T-helper 2 cell treated with Interferon-gamma antibody and Interleukin-4, amounts not matched to agents 100 ng/mL and 5 ng/mL, for 36 hours (primary cell): ENCODE data around the gene CISD2. TPM values are rescaled to one million over a fixed set of nuclear protein-coding genes. Genes with fewer than 3 reads are reported as not detected.

Experiments used
- intact Hi-C: fragments of 100-400 bp; cut with micrococcal nuclease; formaldehyde crosslinking; loops from one replicate; pipeline ENCODE4 v1.15.1; 2023
- total RNA-seq: library from RNA; stranded (reverse); gene quantifications from 2 replicates; pipeline ENCODE4 v1.2.3, GENCODE V29; 2022

The CISD2 gene, protein sequence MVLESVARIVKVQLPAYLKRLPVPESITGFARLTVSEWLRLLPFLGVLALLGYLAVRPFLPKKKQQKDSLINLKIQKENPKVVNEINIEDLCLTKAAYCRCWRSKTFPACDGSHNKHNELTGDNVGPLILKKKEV
- 54.7 and 54.9 TPM in 2 replicates for total RNA-seq

DNA sequence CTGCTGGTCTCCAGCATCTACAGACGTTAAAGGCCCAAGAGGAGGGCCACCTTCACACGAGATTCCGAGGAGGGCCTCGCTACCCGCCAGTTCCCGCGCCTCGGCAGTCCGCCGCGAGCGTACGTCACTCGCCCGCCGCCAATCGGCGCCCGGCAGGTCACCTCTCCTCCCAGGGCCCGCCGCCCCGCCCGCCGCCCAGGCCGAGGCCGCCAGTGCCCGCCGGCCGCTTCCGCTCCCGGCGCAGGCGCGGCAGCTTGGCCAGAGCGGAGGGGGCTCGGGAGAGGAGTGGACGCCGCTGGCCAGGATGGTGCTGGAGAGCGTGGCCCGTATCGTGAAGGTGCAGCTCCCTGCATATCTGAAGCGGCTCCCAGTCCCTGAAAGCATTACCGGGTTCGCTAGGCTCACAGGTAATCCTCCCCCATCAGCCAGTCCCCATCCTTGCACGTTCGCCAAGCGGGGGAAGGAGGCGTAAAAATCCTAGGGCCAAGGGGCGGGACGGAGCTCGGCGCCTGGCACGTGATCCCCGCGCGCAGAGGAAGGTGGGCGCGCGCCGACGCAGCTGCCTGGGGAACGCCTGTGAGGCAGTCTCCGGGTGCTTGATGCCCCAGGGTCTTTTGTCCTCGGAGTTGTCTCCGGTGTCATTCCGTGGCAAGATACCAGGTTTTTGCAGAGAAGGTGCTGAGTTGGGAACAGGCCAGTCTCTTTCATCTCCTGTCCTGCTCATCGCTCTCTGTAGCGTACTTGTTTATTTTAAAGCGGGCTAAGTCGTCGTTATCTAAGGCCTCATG is at the start of gene CISD2:
TSS of gene CISD2 (plus strand) at position 212 of the 788 bp plus-strand sequence. CDS start at position 305, 93 bp downstream.
- intact Hi-C loops, result loop anchor here (1.0 to 5.0 kb wide), 11 partner anchors 42 to 1522 kb away; partner anchors contain the start of genes BDH2, PPP3CA, SLC39A8 and SLC9B1

DNA sequence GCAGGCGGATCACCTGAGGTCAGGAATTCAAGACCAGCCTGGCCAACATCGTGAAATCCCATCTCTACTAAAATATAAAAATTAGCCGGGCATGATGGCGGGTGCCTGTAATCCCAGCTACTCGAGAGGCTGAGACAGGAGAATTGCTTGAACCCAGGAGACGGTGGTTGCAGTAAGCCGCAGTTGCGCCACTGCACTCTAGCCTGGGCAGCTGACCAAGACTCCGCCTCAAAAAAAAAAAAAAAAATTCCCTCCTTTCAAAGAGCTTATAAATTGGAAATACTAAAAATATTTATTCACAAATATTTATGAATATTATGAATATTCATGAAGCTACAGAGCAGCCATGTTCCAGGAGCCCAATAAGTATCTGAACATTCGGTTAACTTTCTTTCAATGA is 49.7 kb upstream of the CISD2 start:
- intact Hi-C loops, result loop anchor here (1.0 kb wide), 1 partner anchor 8 kb away; the partner anchor contains the start of gene UBE2D3

DNA sequence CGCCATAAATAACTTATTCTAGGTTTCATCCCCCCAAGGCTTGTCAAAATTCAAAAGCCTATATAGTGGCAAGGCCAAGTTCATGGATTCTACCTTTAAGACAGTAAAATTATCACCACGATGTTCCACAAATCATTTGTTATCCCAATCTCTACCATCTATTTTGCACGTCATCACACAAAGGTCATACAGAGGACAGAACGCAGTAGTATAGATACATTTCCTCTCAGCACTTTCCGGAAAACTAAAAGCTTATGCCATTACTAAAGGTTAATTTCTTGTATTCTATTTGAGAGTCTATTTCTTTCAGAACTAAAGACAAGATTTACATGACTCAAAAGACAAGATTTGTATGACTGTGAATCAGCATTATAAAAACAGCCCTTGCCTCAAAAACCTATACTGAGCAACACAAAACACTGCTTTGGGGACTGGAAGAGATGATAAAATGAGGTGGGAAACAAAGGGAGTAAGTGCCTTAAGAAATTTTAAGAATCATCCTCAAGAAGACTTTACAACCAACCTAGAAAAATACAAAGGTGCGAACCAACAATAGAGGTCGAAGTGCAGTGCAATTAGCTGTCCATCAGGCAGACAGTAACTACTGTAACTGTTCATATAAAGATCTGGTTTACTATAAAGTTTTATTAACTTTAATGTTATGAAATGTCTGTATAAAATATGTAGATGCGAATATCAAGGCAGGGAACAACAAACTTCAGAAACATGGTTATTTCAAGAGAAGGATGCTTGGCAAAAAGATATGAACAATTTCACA is 49.0 kb upstream of the CISD2 start:
- intact Hi-C loops, result loop anchor here (1.0 kb wide), 1 partner anchor 8 kb away; the partner anchor contains the start of gene UBE2D3

DNA sequence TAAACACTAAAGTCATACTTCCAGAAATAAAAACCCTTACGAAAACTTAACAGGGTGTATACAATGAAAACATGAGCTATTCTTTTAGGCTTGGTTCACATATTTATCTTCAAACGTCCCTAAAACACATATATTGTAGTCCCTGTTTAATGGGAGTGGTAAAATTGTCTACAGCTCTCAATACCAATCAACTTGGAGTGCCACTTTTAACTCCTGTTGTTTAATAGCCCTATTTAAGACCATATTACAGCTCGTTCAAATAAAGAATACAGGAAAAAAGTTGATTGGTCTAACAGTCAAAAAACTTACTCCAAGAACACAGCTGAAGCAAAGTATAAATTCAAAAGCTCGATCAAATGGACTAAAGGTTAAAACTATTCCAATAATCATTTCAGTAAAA is 45.3 kb upstream of the CISD2 start:
- intact Hi-C loops, result loop anchor here (2.0 kb wide), 1 partner anchor 17 kb away; no protein-coding TSS in a partner anchor

DNA sequence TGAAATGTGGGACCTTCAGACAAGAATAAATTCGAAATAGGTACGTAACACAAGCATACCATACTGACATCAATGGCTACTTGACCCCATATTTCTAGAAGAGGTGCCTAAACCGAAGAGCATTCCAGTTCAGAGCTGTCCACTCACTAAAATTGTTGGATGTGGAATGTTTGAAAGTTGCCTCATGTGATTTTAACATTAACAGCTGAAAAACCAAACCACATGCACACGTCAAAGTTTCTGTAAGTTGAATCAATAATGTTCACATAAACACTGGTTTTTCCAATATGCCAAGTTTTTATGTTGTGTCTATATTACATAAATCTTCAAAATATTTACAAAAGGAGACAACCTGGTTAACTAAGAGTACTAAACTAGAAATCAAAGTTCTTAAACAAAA is 44.9 kb upstream of the CISD2 start:
- intact Hi-C loops, result loop anchor here (2.0 kb wide), 1 partner anchor 17 kb away; no protein-coding TSS in a partner anchor

DNA sequence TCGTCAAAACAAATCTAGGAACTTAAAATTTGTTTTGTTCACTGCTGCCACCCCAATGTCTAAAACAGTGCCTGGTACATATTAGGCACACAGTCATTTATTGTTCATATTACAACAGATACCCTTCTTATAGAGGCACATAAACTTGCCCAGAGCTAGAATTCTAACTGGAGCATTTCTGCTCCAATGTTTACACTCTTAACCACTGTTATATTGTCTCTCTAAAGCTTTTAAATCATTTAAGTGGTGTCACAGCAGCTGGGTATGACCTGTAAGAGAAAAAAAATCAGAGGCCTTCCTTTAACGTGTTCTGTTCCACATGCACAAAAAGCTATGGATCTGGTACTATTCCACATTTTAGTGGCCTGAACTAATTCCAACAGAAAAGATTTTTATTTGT is 44.4 kb upstream of the CISD2 start:
- intact Hi-C loops, result no loop called here

DNA sequence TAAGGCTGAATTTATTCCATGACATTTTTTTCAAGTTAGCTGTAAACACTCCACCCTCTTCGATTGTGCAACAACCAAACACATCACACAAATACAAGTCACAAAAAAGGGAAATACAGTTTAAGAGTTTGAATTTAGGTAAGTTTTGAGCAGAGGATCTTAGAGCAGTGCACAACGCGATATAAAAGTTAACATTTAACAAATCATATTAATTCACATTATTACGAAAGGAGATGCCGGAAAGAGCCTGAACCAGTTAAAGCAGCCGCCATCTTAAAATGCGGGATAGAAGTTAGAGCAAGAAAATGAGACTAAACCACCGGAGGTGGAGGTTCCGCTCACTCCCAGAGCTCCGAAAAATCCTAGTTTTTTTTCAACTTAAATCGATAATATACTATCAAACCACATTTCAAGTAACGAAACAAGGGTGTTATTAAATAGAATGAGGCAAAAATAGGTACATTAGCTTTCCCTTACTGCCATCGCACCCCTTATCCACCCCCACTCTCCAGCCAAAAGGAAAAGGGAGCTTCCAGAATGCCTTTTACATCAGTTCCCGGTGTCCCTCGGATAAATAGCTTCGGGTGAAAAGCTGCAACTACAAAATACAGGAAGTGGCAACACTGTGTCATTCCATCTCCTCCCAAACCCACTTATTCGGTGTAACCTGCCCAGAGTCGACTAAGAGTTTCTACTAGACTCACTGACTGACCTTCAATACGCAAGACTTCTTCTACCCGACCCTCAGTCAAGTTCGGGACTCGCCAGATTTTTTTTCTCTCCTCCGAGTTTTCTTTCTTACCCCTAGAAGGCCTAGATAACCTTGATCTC is 43.3 kb upstream of the CISD2 start:
- intact Hi-C loops, result loop anchor here (2.0 to 5.0 kb wide), 5 partner anchors 162 to 378 kb away; partner anchors contain the start of genes CENPE and SLC9B2

DNA sequence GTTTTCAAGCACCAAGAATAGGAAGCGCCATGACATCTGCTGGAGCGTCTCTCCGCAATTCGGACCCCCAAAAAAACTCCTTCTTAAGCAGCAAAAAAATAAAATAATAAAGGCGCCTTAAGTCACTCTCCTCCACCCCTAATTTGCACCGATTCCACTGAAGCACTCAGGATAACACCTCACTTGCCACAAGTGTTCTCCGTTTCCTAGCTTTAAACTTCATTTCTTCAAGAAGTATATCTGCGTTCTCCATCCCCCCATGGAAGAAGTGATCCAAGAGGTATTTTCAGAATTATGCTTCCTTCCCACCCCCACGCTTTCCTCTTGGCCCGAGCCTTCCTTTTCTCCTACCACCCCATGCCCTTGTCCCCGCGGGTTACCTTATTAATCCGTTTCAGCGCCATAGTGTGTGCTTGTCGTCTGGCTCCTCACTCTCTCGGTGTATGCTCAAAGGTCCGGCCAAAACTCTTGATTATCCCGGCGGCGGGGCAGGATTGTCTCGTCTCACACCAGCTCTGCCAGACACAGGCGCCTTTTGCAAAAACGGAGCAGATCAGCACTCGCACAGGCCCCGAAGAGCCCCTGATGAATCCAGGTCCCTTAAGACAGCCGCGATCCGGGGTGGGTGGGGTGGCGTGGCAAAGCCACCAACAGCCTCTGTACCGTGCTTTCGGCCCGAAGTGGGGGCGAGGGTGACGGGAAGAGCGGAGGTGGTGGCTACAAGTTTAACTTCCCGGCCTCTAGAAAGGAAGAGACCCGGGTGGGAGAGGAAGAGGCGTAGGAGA is 42.5 kb upstream of the CISD2 start:
- intact Hi-C loops, result loop anchor here (2.0 to 5.0 kb wide), 5 partner anchors 161 to 379 kb away; partner anchors contain the start of genes CENPE and SLC9B2

DNA sequence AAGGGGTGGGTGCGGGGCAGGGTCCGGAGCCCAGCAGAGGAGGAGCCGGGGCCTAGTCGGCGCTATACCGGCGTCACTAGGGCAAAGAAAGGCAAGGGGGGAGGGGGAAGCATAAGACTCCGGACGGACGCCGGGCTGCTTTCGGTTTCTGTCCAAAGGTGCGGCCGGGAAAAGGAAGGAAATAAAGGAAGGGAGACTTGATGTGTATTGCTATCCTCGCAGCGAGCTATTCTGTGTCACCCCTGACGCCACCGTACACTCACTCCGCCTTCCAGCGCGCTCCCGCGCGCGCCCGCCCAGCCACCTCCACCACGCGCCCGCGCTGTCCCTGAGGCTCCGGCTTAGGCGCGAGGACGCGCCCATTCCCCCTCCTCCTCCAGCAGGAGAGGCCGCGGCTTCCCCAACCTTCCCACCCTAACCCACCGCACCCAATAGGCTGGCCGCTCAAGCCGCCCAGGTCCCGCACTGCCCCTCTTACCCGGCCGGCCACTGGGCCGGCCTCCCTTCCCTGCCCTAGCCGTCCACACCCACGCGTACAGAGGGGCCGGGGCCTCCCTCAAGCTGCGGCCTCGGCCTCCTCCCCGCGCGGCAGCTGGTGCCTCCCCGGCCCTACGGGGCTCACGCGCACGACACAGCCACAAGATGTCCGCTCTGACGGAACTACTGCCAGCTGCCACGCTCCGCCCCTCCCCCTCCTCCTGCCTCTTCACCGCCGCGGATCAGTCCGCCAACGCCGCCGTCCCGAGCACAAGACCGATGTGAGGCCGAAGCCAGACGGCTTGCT is 41.7 kb upstream of the CISD2 start, which contains the start of gene UBE2D3:
TSS of gene UBE2D3 (minus strand) at position 662 of the 784 bp plus-strand sequence. CDS start 1,043 bp downstream, outside the sequence.
- intact Hi-C loops, result loop anchor here (1.0 to 5.0 kb wide), 11 partner anchors 8 to 1480 kb away; partner anchors contain the start of genes CENPE, CISD2, MANBA and PPP3CA

DNA sequence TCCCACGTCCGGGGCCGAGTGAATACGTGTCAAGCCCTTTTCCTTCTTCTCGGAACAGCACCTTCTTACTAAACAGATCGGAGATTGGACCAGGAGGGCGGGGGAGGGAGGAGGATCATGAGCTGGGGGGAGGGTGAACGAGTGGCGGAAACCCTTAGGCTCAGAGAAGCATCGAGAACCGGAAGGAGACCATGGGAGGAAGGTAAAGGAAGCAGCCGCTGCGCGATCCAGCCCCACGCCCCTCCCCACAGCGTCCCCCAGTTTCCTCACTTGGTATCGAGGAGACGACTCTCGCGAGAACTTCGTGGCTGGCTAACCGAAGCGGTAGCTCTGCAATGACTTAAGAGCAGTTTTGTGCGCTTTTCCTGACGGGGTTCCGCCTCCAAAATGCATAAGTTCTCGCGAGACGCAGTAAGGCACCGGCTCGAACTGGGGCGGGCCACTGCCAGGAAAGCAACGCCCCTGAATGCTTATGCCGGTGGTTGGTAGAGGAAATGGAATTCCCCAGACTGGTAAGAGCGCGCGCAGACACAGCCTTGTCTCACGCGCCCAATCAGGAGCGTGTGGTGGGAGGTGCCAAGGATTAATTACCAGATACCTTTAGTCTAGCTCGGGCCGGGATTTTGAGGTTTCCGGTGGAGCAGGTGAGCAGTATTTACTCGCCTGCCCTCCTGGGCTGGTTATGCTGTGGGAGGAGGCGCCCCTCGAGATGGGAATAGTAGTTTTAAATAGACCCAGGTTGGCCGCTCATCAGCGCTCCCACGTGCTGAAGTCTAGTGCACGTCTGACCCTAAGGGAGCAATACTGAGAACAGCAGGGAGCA is 40.9 kb upstream of the CISD2 start:
- intact Hi-C loops, result loop anchor here (1.0 to 5.0 kb wide), 16 partner anchors 9 to 1481 kb away; partner anchors contain the start of genes BDH2, CENPE, CISD2 and MANBA

DNA sequence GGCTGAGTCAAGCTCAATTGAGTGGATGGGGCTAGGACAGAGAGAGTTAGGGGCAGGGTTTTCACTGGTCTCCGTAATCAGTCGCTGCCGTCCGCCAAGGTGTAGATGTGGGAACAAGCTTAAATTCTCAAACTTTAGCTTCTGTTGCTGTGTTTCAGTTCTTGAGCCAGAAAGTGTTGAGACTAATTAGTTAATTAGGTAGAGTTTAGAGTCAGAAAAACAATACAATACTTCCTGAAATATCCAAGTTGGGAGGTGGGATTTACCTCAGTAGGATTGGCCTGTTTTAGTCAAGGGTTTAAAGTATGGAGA is 40.3 kb upstream of the CISD2 start:
- intact Hi-C loops, result loop anchor here (1.0 to 5.0 kb wide), 9 partner anchors 36 to 381 kb away; partner anchors contain the start of genes BDH2, CENPE and SLC9B1

DNA sequence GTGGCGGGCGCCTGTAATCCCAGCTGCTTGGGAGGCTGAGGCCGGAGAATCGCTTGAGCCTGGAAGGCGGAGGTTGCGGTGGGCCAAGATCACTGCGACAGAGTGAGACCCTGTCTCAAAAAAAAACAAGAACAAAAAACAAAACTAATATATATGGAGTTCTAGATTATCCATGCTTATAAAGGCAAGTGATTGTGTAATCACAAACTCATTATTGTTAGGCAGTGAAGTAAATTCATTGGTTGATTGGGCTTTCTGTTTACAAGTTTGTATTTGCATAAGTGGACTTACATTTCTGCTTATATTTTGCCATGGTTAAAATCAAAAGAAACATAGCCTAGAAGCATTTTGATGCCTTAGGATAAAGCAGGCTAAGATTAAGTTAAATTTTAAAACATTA is 39.0 kb upstream of the CISD2 start:
- intact Hi-C loops, result loop anchor here (2.0 to 5.0 kb wide), 5 partner anchors 157 to 383 kb away; partner anchors contain the start of gene CENPE

DNA sequence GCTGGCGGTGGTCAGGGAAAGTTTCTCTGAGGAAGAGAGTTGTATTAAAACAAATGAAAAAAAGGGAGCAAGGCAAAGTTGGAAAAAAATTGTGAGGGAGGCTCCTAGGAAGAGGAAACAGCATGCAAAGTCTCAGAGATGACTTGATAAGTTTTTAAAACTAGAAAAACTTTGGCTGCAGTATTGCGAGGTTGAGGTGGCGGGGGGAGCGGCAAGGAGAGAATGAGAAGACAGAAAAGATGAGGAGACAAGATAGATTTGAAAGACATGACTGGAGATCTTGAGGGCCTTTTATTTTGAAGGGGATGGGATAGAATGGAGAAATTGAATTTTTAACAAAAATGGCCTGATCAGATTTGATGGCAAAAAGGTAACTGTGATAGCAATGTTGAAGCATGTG is 36.7 kb upstream of the CISD2 start:
- intact Hi-C loops, result no loop called here

DNA sequence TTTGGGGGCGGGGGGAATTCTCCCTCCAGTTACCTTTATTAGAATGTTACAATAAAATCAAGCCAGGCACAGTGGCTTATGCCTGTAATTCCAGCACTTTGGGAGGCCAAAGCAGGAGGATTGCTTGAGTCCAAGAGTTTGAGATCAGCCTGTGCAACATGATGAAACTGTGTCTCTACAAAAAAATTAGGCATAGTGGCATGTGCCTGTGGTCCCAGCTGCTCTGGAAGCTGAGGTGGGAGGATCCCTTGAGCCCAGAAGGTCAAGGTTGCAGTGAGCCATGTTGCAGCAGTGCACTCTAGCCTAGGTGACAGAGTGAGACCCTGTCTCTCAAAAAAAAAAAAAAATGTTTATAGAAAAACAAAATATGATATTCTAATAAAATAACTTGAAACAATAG is 36.1 kb upstream of the CISD2 start:
- intact Hi-C loops, result no loop called here

DNA sequence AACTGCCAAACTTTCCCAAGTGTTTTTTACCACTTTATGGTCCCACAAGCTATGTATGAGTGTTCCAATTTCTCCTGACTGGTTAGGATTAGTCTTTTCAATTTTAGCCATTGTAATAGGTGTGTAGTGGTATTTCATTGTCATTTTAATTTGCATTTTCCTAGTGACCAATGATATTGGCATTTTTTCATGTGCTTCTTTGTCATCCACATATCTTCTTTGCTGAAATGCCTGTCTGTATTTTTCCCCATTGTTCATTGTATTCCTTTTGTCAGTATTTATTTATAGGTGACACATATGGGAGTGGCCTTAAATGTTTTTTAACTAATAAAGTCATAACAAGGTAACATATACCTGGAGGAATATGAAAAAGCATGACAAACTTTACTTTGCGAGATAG is 32.2 kb upstream of the CISD2 start:
- intact Hi-C loops, result no loop called here

DNA sequence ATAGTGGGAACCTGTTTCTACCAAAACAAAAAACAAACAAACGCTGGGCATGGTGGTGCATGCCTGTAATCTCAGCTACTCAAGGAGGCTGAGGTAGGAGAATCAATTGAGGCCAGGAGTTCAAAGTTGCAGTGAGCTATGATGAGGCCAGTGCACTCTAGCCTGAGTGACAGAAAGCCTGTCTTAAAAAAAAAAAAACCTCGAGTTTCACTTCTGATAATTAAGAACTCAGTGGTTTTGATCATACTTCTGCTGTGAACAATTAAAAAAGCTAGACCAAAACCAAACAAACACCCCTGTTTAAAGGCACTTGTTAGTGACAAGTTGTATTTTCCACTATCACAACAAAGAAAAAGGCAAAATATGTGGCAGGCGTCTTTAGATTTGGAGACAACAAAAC is 26.4 kb upstream of the CISD2 start:
- intact Hi-C loops, result no loop called here

DNA sequence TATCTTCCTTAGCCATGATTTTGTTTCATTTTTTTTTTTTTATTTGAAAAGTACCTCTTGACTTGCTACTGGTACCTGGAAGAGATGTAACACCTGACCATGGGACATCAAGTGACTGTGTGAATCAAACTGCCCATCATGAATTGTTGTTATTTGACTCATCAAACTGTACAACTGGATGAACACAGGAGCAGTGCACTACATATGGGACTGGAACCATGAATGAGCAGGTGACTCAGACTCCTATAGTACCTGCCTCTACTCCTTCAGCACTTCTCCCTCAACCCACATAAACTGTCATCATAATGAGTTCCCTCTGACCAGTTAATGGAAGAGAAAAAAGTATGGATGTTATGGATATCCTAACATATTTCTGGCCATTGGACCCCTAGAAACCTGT is 25.5 kb upstream of the CISD2 start:
- intact Hi-C loops, result no loop called here

DNA sequence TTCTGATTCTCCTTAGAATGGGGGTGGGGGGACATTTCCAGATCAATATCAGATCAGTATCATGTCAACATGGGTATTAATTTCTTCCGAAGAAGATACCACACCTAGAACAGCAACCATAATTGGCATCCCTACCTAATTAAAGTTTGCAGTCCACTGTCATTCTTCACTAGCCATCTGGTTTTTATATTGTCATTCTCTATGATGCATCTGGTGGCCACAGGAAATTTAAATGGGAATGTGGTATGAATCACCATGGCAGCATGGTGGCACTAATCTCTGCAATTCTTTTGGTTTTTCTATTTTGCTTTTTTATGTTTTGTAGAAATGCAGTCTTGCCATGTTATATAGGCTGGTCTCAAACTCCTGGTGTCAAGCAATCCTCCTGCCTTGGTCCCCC is 24.9 kb upstream of the CISD2 start:
- intact Hi-C loops, result no loop called here
